ENCODE measurements around the gene PNKD.

PNKD gene

DNA sequence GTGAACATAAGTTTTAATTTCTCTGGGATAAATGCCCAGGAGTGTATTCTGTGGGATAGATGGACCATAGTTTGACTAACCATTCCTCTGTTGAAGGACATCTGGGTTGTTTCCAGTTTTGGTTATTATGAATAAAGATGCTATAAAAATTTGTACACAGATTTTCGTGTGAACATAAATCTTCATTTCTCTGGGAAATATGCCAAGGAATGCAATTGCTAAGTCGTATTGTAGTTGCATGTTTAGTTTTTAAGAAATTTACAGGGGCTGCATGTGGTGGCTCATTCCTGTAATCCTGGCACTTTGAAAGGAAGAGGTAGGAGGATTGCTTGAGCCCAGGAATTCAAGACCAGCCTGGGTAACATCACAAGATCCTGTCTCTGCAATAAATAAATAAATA is 104.9 kb downstream of the PNKD start:
- no peak for DNase-seq (ENCODE audit: low read depth)

GRCh38 chr2:218378053-218378452 is 107.7 kb downstream of the PNKD start:
- no peak for DNase-seq (ENCODE audit: low read depth)

- no peak for DNase-seq (ENCODE audit: low read depth)
Measured at GRCh38 chr2:218381916-218382366, 111.6 kb downstream of the PNKD start, which contains the start of gene SLC11A1. Gene SLC11A1 (plus strand): TSS chr2:218382273. CDS start chr2:218382369, 96 bp downstream.

- no peak for DNase-seq (ENCODE audit: low read depth)
Measured at GRCh38 chr2:218382785-218383184, 112.5 kb downstream of the PNKD start.

DNA sequence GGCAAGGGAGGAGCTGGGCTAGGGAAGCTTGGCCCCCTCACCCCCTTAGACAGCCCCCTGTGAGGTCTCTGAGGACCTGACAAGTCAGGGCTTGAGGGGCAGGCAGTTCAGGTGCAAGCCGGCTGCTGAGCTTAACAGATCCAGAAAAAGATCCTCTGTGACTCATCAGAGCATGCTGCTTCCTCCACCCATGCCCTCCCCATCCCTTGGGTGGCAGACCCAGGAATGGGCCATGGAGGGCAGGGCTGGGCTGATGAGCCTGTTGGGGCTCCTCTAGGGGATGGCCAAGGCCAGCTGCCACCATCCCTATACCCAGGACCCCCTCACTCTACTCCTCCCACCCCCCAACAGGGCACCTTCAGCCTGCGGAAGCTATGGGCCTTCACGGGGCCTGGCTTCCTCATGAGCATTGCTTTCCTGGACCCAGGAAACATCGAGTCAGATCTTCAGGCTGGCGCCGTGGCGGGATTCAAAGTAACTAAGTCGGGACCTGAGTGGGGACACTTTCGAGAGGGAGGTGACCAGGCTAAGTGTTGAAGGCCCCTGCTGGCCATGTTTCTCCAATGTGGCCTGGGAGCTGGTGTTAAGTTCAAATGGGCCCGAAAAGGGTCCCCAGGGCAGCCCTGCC is 113.7 kb downstream of the PNKD start:
- DNase-seq (ENCODE audit: low read depth) = no peak

- DNase-seq (ENCODE audit: low read depth) = no peak
Measured at GRCh38 chr2:218384975-218385374, 114.7 kb downstream of the PNKD start.

DNA sequence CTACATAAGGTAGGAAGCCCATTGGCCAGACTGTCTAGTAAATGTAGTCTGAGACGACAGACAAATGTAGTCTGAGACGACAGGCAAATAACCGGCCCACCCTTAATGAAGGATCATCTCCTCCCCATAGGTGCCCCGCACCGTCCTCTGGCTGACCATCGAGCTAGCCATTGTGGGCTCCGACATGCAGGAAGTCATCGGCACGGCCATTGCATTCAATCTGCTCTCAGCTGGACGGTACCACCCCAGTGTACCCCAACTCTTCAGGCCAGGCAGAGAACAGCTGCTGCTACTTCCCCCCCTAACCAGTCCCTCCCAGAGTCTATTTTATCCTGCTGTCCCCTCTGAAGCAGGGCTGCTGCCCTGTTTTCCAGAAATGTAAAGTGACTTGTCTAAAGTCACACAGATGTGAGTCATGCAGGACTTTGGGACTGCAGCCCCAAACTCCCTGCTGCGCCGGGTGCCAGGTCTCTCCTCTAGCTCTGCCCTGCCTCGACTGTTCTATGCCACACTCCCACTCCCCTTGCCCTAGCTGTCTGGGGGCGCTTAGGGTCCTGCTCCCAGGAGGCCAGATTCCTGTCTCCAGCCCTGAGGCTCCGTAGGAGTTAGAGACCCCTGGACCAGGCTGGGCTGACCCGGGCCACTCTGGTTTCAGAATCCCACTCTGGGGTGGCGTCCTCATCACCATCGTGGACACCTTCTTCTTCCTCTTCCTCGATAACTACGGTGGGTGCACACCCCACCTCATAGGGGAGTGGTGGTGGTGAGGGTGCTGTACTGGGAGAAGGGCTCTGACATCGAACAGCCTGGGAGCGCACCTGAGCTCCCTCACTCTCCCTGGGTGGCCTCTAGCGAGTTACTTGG is 116.4 kb downstream of the PNKD start:
- no peak for DNase-seq (ENCODE audit: low read depth)

DNA sequence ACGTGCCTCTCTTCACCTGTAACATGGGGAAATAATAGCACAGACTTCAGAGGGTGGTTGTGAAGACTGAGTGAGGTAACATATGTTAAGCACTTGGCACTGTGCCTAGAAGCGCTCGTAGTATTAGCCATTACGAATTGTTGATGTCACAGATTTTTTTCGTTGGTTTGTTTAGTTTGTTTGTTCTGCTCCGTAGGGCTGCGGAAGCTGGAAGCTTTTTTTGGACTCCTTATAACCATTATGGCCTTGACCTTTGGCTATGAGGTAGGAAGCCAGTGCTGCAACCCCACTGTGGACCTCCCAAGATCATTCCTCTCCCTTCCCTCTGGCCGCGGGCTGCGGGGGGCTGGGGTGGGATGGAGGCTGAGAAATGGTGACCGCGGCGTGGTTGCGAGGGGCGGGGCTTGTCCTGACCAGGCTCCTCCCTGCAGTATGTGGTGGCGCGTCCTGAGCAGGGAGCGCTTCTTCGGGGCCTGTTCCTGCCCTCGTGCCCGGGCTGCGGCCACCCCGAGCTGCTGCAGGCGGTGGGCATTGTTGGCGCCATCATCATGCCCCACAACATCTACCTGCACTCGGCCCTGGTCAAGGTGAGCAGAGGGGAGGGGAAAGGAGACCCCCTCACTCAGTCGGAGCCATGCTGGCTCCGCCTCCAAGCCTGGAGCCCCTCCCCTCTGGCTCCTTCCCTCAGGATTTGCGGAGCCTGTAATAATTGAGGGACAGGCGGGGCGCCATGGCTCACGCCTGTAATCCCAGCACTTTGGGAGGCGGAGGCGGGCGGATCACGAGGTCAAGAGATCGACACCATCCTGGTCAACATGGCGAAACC is 117.3 kb downstream of the PNKD start:
- no peak for DNase-seq (ENCODE audit: low read depth)

DNA sequence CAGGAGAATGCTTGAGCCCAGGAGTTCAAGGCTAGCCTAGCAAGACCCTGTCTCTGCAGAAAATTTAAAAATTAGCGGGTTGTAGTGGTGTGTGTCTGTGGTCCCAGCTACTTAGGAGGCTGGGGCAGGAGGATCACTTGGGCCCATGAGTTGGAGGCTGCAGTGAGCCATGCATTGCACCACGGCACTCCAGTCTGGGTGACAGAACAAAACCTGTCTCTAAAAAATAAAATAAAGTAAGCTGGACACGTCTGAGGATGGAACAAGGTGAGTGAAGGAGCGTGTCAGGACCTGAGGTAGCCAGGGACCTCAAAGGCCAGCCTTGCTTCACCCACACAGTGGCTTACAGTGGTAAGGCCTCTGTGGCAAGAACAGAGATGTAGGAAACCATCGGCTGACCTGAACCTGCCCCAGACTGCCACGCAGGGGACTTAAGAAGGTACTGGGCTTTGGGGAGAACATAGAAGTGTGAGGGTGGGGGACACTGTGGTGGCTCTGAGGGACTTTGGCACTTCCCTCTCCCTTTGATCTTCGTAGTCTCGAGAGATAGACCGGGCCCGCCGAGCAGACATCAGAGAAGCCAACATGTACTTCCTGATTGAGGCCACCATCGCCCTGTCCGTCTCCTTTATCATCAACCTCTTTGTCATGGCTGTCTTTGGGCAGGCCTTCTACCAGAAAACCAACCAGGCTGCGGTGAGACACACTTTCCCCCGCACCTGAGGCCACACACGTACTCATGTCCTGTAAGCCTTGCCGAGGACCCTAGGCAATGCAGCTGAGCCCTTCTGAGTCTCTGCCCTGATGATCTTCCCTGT is 119.2 kb downstream of the PNKD start:
- DNase-seq (ENCODE audit: low read depth) = no peak

GRCh38 chr2:218391202-218391601 is 120.9 kb downstream of the PNKD start:
- DNase-seq (ENCODE audit: low read depth) = no peak

DNA sequence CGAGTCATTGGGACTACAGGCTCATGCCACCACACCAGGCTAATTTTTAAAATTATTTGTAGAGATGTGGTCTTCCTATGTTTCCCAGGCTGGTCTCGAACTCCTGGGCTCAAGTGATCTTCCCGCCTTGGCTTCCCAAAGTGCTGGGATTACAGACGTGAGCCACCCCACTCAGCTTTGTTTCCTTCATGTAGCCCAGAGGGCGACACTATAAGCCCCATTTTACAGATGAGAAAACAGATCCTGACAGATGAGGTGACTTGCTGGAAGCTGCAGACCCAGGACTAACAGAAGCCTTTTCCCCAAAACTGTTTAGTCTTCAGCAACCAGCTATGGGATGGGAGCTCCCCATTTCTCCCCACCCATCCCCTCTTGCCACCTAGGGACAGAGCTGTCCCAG is 122.1 kb downstream of the PNKD start:
- no peak for DNase-seq (ENCODE audit: low read depth)

GRCh38 chr2:218392891-218393462 is 122.7 kb downstream of the PNKD start:
- no peak for DNase-seq (ENCODE audit: low read depth)

- DNase-seq (ENCODE audit: low read depth) = no peak
Measured at GRCh38 chr2:218393750-218394290, 123.5 kb downstream of the PNKD start.

GRCh38 chr2:218394298-218395089 is 124.2 kb downstream of the PNKD start:
- DNase-seq (ENCODE audit: low read depth) = no peak

GRCh38 chr2:218395090-218395444 is 124.7 kb downstream of the PNKD start:
- no peak for DNase-seq (ENCODE audit: low read depth)

- DNase-seq (ENCODE audit: low read depth) = no peak
Measured at GRCh38 chr2:218395456-218395825, 125.1 kb downstream of the PNKD start.

GRCh38 chr2:218395826-218396687 is 125.7 kb downstream of the PNKD start:
- peak; percentile 85 for DNase-seq (ENCODE audit: low read depth)
